WI38 (cell line): ENCODE results near the gene GPHN.

Experiments used
- H3K4me3 ChIP-seq: 2 replicates; pipeline ENCODE4 v1.5.1; 2011; ENCODE audit warnings: low read depth, mild to moderate bottlenecking, control low read depth, low read length
- CTCF ChIP-seq: IDR thresholded peaks from 2 replicates; pipeline ENCODE4 v1.5.1; 2012; ENCODE audit warnings: low read depth, mild to moderate bottlenecking, control low read depth, low read length

Gene GPHN

GRCh38 chr14:66507722-66508546 is at the start of gene GPHN:
TSS of gene GPHN (plus strand) at chr14:66508147.
- peak within 1 kb of the TSS; percentile 62 for H3K4me3 ChIP-seq
- TF ChIP-seq CTCF = no peak

GRCh38 chr14:66459603-66460002 is 48.3 kb upstream of the GPHN start:
- TF ChIP-seq CTCF = no peak
- no peak overlapping the region for H3K4me3 ChIP-seq

DNA sequence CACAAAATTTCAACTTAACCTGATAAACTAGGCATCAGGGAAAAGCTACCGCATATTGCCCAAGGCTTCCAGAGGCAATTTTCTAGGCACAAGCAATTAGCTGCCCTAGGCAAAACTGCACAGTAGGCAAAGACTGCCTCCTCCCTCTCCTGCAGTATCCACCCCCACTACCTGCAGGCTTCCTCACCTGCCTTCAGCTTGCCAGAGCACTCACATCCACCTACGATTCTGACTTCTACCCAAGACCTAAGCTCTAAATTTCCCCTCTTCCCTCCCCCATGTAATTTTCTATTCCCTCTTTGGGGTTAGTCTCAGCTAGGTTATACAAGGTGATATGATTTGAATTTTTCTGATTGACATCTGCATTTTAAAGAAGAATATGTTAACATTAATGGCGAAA is 43.7 kb upstream of the GPHN start:
- H3K4me3 ChIP-seq = no peak overlapping the region
- TF ChIP-seq CTCF = no peak

DNA sequence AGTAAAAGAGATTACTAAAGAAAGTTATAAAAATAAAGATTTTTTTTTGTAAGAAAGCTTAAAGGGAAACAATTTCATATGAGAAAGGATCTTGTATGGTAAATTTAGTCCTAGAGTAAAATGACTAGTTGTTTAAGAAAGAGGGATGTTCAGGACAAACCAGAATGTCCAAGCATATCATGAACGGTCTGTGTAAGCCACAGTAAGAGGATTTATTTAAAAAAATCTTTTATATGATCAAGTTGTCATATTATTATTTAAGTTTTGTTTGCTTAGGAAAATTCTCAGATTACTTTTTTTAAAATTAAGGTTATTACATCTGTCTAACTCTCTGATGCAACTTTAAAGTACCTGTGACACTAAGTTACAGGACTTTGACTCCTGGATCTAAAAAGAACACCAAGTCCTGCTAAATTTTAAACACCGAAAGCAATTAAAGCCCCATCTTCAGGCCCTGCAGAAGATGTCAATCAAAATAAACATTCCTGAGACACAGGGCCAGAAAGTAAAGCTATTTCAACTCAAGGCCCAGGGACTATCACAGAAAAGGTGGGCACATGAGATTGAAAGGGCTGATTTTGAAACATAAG is 39.1 kb upstream of the GPHN start:
- no peak for TF ChIP-seq CTCF
- no peak overlapping the region for H3K4me3 ChIP-seq

DNA sequence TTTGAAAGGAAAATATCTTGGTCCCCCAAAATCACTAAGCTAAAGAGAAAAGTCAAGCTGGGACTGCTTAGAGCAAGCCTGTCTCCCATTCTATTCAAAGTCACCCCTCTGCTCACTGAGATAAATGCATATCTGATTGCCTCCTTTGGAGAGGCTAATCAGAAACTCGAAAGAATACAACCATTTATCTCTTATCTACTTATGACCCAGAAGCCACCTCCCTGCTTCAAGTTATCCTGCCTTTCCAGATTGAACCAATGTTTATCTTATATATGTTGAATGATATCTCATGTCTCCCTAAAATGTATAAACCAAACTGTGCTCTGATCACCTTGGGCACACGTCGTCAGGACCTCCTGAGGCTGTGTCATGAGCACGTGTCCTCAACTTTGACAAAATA is 36.4 kb upstream of the GPHN start:
- no peak overlapping the region for H3K4me3 ChIP-seq
- TF ChIP-seq CTCF = no peak

- H3K4me3 ChIP-seq = no peak overlapping the region
- TF ChIP-seq CTCF = no peak
These were observed 35.7 kb upstream of the GPHN start for GRCh38 chr14:66472251-66472650.

DNA sequence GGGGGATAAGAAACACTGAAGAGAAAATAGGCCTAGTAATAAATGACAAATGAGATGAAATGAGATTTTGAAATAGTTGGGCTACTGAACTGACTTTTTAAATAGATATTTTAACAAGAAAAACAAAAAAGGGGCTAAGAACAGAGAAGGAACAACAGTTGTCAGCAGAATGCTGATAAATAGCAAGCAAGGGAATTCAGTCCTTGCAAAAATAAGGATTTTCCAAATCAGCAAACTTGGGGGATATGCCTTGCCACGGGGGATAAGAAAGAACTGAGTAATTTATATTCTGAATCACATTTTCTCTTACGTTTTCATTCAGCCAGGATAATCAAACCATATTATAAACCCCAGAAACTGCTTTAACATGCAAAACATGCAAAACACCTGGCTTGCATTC is 34.7 kb upstream of the GPHN start:
- no peak for TF ChIP-seq CTCF
- no peak overlapping the region for H3K4me3 ChIP-seq
